Measurements from ENCODE around the gene VWA3B. TPM values are rescaled to one million over a fixed set of nuclear protein-coding genes. Genes with fewer than 3 reads are reported as not detected.
"Not testable (repeated sequence)": the region's sequence is repeated elsewhere in the genome, so short reads cannot be mapped to it uniquely, and the experiment has no call there.

Gene VWA3B
- total RNA-seq, 1 donor from 2014 or later, result 0.52 TPM

- intact Hi-C loops (cut with micrococcal nuclease), result no loop called here
- H3K4me3 ChIP-seq, result no peak overlapping the region
Observed at GRCh38 chr2:98298683-98299164, 211.8 kb downstream of the VWA3B start.

GRCh38 chr2:98299211-98299905 is 212.4 kb downstream of the VWA3B start:
- Histone ChIP-seq H3K27me3 (ENCODE audit: low read depth) (peaks cover 11% of the 10 kb centered on the region), H3K4me1 (no peaks in the 10 kb centered on the region), H3K27ac (replicated peaks) (no peak overlapping the region), H3K9me3 (replicated peaks) (no peaks in the 10 kb centered on the region), H3K4me3 (no peak overlapping the region), H3K36me3 (no peaks in the 10 kb centered on the region)
- no peak for TF ChIP-seq CTCF (IDR thresholded peaks at IDR 0.05; ENCODE audit: borderline replicate concordance)
- intact Hi-C loops (cut with micrococcal nuclease), result no loop called here
- no peak for DNase-seq

More at GRCh38 chr2:98298683-98299164, 211.8 kb downstream of the VWA3B start:
- no peak for TF ChIP-seq CTCF (IDR thresholded peaks at IDR 0.05; ENCODE audit: borderline replicate concordance)
- Histone ChIP-seq H3K9me3 (replicated peaks) (no peaks in the 10 kb centered on the region), H3K36me3 (no peaks in the 10 kb centered on the region), H3K27me3 (ENCODE audit: low read depth) (peaks cover 6% of the 10 kb centered on the region), H3K4me1 (no peaks in the 10 kb centered on the region), H3K27ac (replicated peaks) (no peak overlapping the region)
- DNase-seq, result no peak

- Histone ChIP-seq H3K9me3 (replicated peaks) (no peaks in the 10 kb centered on the region), H3K4me3 (no peak overlapping the region), H3K27ac (replicated peaks) (no peak overlapping the region), H3K36me3 (no peaks in the 10 kb centered on the region), H3K4me1 (no peaks in the 10 kb centered on the region), H3K27me3 (ENCODE audit: low read depth) (peaks cover 20% of the 10 kb centered on the region)
- no peak for DNase-seq
- no peak for TF ChIP-seq CTCF (IDR thresholded peaks at IDR 0.05; ENCODE audit: borderline replicate concordance)
- intact Hi-C loops (cut with micrococcal nuclease), result no loop called here
Observed at GRCh38 chr2:98300141-98300874, 213.3 kb downstream of the VWA3B start.

GRCh38 chr2:98301469-98301868 is 214.5 kb downstream of the VWA3B start:
- Histone ChIP-seq H3K4me1 (no peaks in the 10 kb centered on the region), H3K36me3 (no peaks in the 10 kb centered on the region), H3K9me3 (replicated peaks) (no peaks in the 10 kb centered on the region), H3K4me3 (no peak overlapping the region), H3K27me3 (ENCODE audit: low read depth) (peaks cover 27% of the 10 kb centered on the region), H3K27ac (replicated peaks) (no peak overlapping the region)
- no peak for TF ChIP-seq CTCF (IDR thresholded peaks at IDR 0.05; ENCODE audit: borderline replicate concordance)
- no peak for DNase-seq
- intact Hi-C loops (cut with micrococcal nuclease), result no loop called here

- H3K27me3 ChIP-seq (ENCODE audit: low read depth), result peaks cover 78% of the 10 kb centered on the region
- H3K27ac ChIP-seq (replicated peaks); H3K9me3 ChIP-seq (replicated peaks); H3K36me3 ChIP-seq; H3K4me3 ChIP-seq; DNase-seq; H3K4me1 ChIP-seq; intact Hi-C loops (cut with micrococcal nuclease): not testable (repeated sequence)
Observed at GRCh38 chr2:98307131-98307696, 220.2 kb downstream of the VWA3B start.
